ENCODE measurements around the gene YAF2.
"Not testable (repeated sequence)": the region's sequence is repeated elsewhere in the genome, so short reads cannot be mapped to it uniquely, and the experiment has no call there.

DNA sequence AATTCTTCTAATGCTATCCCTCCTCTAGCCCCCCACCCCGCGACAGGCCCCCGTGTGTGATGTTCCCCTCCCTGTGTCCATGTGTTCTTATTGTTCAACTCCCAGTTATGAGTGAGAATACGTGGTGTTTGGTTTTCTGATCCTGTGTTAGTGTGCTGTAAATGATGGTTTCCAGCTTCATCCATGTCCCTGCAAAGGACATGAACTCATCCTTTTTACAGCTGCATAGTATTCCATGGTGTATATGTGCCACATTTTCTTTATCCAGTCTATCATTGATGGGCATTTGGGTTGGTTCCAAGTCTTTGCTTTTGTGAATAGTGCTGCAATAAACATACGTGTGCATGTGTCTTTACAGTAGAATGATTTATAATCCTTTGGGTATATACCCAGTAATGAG, 13.5 kb downstream of the YAF2 start:
- TF ChIP-seq, protein P1, sequence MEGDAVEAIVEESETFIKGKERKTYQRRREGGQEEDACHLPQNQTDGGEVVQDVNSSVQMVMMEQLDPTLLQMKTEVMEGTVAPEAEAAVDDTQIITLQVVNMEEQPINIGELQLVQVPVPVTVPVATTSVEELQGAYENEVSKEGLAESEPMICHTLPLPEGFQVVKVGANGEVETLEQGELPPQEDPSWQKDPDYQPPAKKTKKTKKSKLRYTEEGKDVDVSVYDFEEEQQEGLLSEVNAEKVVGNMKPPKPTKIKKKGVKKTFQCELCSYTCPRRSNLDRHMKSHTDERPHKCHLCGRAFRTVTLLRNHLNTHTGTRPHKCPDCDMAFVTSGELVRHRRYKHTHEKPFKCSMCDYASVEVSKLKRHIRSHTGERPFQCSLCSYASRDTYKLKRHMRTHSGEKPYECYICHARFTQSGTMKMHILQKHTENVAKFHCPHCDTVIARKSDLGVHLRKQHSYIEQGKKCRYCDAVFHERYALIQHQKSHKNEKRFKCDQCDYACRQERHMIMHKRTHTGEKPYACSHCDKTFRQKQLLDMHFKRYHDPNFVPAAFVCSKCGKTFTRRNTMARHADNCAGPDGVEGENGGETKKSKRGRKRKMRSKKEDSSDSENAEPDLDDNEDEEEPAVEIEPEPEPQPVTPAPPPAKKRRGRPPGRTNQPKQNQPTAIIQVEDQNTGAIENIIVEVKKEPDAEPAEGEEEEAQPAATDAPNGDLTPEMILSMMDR (IDR thresholded peaks at IDR 0.05) = not testable (repeated sequence)
- not testable (repeated sequence) for TF ChIP-seq POLR2A (IDR thresholded peaks at IDR 0.05)
